ENCODE data around the gene CFAP97D2.
A peak's percentile ranks its signal among the peaks of the same experiment; 100 is the strongest.

Gene CFAP97D2

DNA sequence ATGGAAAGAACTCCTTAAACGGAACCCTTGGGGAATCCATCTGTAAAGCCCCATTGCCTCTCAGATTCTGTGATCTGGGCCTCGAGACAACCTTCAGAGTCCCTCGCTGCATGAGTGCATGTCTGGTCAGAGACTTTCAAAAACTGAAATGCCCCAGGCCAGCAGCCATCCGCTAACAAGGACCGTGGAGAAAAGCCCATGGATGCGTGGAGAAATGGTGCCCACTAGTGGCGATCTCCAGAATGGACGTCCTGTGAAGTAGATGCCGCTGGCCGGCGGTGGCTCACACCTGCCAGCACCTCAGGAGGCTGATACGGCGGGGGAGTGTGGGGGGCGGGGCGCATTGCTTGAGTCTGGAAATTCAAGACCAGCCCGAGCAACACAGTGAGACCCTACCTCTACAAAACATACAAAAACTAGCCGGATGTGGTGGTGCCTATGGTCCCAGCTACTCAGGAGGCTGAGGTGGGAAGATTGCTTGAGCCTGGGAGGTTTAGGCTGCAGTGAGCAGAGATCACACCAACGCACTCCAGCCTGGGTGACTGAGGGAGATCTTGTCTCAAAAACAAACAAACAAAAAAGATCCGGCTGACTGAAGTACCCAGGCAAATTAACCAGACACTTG is 47.8 kb downstream of the CFAP97D2 start:
- no peak overlapping the region for H3K27ac ChIP-seq
- no peak for TF ChIP-seq ZFX (IDR thresholded peaks at IDR 0.05; ENCODE audit: borderline replicate concordance)
- TF ChIP-seq, protein P1, sequence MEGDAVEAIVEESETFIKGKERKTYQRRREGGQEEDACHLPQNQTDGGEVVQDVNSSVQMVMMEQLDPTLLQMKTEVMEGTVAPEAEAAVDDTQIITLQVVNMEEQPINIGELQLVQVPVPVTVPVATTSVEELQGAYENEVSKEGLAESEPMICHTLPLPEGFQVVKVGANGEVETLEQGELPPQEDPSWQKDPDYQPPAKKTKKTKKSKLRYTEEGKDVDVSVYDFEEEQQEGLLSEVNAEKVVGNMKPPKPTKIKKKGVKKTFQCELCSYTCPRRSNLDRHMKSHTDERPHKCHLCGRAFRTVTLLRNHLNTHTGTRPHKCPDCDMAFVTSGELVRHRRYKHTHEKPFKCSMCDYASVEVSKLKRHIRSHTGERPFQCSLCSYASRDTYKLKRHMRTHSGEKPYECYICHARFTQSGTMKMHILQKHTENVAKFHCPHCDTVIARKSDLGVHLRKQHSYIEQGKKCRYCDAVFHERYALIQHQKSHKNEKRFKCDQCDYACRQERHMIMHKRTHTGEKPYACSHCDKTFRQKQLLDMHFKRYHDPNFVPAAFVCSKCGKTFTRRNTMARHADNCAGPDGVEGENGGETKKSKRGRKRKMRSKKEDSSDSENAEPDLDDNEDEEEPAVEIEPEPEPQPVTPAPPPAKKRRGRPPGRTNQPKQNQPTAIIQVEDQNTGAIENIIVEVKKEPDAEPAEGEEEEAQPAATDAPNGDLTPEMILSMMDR (IDR thresholded peaks at IDR 0.05) = peak; percentile 93

- H3K27ac ChIP-seq = no peak overlapping the region
- no peak for TF ChIP-seq ZFX (IDR thresholded peaks at IDR 0.05; ENCODE audit: borderline replicate concordance)
Measured at GRCh38 chr13:114227528-114227927, 48.5 kb downstream of the CFAP97D2 start.

DNA sequence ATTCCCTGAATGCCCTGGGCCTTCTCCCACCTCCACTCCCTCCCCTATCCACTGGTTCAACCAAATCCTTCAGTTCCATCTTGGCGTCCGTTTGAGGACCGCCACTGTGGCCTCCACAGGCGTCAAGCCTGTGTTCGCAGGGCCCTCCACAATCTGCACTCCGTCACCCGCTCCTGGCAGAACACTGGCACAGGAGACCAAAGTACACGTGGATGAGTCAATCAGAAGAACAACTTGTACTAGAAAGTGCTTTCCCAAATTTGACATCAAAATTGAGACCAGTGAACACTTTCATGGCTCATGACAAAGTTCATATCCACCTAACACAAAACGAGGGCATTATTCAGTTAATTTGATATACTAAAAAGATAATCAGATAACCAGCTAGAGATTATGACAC is 49.1 kb downstream of the CFAP97D2 start:
- TF ChIP-seq, protein P1 (IDR thresholded peaks at IDR 0.05) = no peak
- no peak for TF ChIP-seq ZFX (IDR thresholded peaks at IDR 0.05; ENCODE audit: borderline replicate concordance)
- no peak overlapping the region for H3K27ac ChIP-seq

DNA sequence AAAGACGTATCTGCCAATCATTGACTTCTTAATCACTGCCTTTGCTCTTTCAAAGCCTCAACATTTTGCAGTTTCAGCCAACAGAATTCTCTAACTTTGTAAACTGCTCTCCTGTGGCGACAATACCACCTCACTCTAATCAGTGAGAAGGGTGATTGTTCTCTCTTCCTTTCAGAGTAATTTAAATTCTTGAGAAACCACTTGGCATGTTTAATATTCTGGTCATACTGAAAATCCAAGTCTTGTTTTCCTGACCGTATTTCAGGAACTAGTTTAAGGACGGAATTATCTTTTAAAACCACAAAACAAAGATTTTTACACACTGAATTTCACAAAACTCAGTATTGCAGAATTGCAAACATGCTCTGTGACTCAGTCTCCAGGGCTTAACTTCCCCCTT is 50.4 kb downstream of the CFAP97D2 start:
- H3K27ac ChIP-seq = no peak overlapping the region
- TF ChIP-seq, protein P1 (IDR thresholded peaks at IDR 0.05) = no peak
- no peak for TF ChIP-seq ZFX (IDR thresholded peaks at IDR 0.05; ENCODE audit: borderline replicate concordance)

DNA sequence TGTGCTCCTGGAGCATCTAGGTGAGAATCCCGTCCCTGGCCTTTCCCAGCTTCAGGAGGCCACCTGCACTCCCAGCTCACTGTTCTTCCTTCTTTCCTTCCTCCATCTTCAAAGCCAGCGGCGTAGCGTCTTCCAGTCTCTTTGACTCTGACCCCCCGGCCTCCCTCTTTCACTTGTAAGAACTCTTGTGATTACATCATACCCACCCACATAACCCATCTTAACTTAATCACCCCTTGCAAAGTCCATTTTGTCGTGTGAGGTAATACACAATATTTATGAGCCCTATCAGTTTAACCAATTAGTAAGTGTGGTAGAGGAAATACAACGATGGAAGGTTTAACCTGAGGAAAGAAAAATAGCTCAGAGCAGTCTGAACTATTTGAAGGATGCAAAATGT is 51.1 kb downstream of the CFAP97D2 start:
- H3K27ac ChIP-seq = no peak overlapping the region
- no peak for TF ChIP-seq ZFX (IDR thresholded peaks at IDR 0.05; ENCODE audit: borderline replicate concordance)
- TF ChIP-seq, protein P1 (IDR thresholded peaks at IDR 0.05) = no peak

- TF ChIP-seq ZFX (IDR thresholded peaks at IDR 0.05; ENCODE audit: borderline replicate concordance) = no peak
- TF ChIP-seq, protein P1 (IDR thresholded peaks at IDR 0.05) = no peak
- no peak overlapping the region for H3K27ac ChIP-seq
Measured at GRCh38 chr13:114230575-114230974, 51.5 kb downstream of the CFAP97D2 start.

- no peak for TF ChIP-seq ZFX (IDR thresholded peaks at IDR 0.05; ENCODE audit: borderline replicate concordance)
Measured at GRCh38 chr13:114231886-114232285, 52.8 kb downstream of the CFAP97D2 start.

DNA sequence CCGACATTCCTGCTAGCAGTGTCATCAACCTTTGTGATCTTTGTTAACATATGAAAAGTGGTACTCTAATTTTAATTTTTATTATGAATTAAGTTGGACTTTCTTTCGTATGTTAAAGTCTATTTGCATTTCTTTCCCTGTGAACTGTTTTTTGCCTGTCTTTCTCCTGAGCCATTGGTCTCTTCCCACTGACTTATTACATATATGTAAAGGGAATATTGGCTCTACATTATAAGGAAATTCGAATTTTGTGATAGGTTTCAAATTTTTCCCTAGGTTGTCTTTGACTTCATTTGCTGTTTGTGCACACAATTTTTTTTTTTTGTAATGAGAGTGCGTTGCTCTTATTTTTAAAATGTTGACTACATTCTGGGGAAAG is 55.2 kb downstream of the CFAP97D2 start:
- no peak for TF ChIP-seq ZFX (IDR thresholded peaks at IDR 0.05; ENCODE audit: borderline replicate concordance)
- TF ChIP-seq, protein P1 (IDR thresholded peaks at IDR 0.05) = no peak

More at GRCh38 chr13:114231886-114232285, 52.8 kb downstream of the CFAP97D2 start:
- H3K27ac ChIP-seq = no peak overlapping the region

More for the DNA sequence above, 55.2 kb downstream of the CFAP97D2 start:
- peak overlapping the region; percentile 55; the same call in 1 of the 2 replicates for H3K27ac ChIP-seq

Measured in 22Rv1 (cell line).